ENCODE results near the gene KPNA5. TPM values are rescaled to one million over a fixed set of nuclear protein-coding genes. Genes with fewer than 3 reads are reported as not detected.

KPNA5 gene
- total RNA-seq, 1 donor from 2014 or later, result 5.7 TPM

Other genes with a start within 250 kb of the KPNA5 start
- gene CALHM6, start 219.8 kb upstream of the KPNA5 start, total RNA-seq, result 0.20 TPM
- 0.12 TPM for gene CALHM5, start 169.6 kb upstream of the KPNA5 start, total RNA-seq
- not detected for gene TRAPPC3L, start 135.5 kb upstream of the KPNA5 start, total RNA-seq
- not detected for gene CALHM4, start 127.5 kb upstream of the KPNA5 start, total RNA-seq
- gene RWDD1, start 109.7 kb upstream of the KPNA5 start, total RNA-seq, result 28.4 TPM
- gene RSPH4A, start 64.7 kb upstream of the KPNA5 start, total RNA-seq, result not detected
- 10.0 TPM for gene ZUP1, start 12.4 kb upstream of the KPNA5 start, total RNA-seq
- gene FAM162B, start 84.5 kb downstream of the KPNA5 start, total RNA-seq, result 0.92 TPM
- gene GPRC6A, start 147.9 kb downstream of the KPNA5 start, total RNA-seq, result not detected
- not detected for gene RFX6, start 196.0 kb downstream of the KPNA5 start, total RNA-seq